Liver (tissue), 9 donors: Measurements from ENCODE around the gene SP7. TPM values are rescaled to one million over a fixed set of nuclear protein-coding genes. Genes with fewer than 3 reads are reported as not detected.

Experiments used
- DNase-seq: peaks from one replicate; pipeline ENCODE4 v3.0.0-alpha.2; 2017; ENCODE audit warnings: low spot score
- H3K27ac ChIP-seq, 2 donors: one replicate each; pipeline ENCODE4 v1.7.0; 2013; ENCODE audit warnings: inconsistent platforms in 2 of 2, low read length in 2 of 2, control low read depth in 1 of 2, low read depth in 1 of 2, mild to moderate bottlenecking in 1 of 2
- H3K27me3 ChIP-seq, 4 donors: one replicate each; pipeline versions ENCODE4 v1.6.1 to v1.7.0; 2013; ENCODE audit warnings: low read length in 3 of 4, inconsistent platforms in 1 of 4, mild to moderate bottlenecking in 1 of 4, moderate library complexity in 1 of 4; ENCODE audit not compliant: control insufficient read depth in 4 of 4, insufficient read depth in 4 of 4
- H3K36me3 ChIP-seq, 4 donors: one replicate each; pipeline versions ENCODE4 v1.6.1 to v1.7.0; 2013; ENCODE audit warnings: low read length in 3 of 4, mild to moderate bottlenecking in 3 of 4, low read depth in 1 of 4, moderate library complexity in 1 of 4; ENCODE audit not compliant: control insufficient read depth in 4 of 4, insufficient read depth in 3 of 4
- H3K4me1 ChIP-seq, 4 donors: one replicate each; pipeline versions ENCODE4 v1.6.1 to v1.7.0; 2013; ENCODE audit warnings: low read length in 3 of 4, mild to moderate bottlenecking in 3 of 4, moderate library complexity in 1 of 4; ENCODE audit not compliant: control insufficient read depth in 4 of 4, insufficient read depth in 4 of 4
- H3K4me3 ChIP-seq, 3 donors: one replicate each; pipeline versions ENCODE4 v1.6.1 to v1.7.0; 2013; ENCODE audit warnings: low read length in 3 of 3, control low read depth in 1 of 3, low read depth in 1 of 3, mild to moderate bottlenecking in 1 of 3
- H3K9ac ChIP-seq, 2 donors: one replicate each; pipeline ENCODE4 v1.7.0; 2013; ENCODE audit warnings: low read length in 2 of 2, mild to moderate bottlenecking in 2 of 2, moderate library complexity in 2 of 2, control low read depth in 1 of 2, low read depth in 1 of 2
- H3K9me3 ChIP-seq, 4 donors: one replicate each; pipeline versions ENCODE4 v1.6.1 to v1.7.0; 2013; ENCODE audit warnings: low read length in 3 of 4; ENCODE audit not compliant: control insufficient read depth in 4 of 4
- EGR1 ChIP-seq, 2 donors: IDR thresholded peaks; 2 replicates each; pipeline ENCODE4 v1.6.1; 2016 to 2018; ENCODE audit warnings: antibody characterized with exemption in 2 of 2, low read depth in 2 of 2
- FOXA1 ChIP-seq: IDR thresholded peaks from 2 replicates; pipeline ENCODE4 v1.6.1; 2016; ENCODE audit warnings: antibody characterized with exemption
- FOXA2 ChIP-seq: IDR thresholded peaks from 2 replicates; pipeline ENCODE4 v1.6.1; 2016; ENCODE audit warnings: antibody characterized with exemption
- HNF4A ChIP-seq, 2 donors: conservative IDR thresholded peaks; 2 replicates each; pipeline ENCODE4 v1.6.1; 2016; ENCODE audit warnings: antibody characterized with exemption in 2 of 2, mild to moderate bottlenecking in 2 of 2
- HNF4G ChIP-seq: IDR thresholded peaks from 2 replicates; pipeline ENCODE4 v1.6.1; 2016; ENCODE audit warnings: antibody characterized with exemption
- JUND ChIP-seq, 2 donors: IDR thresholded peaks; 2 replicates each; pipeline ENCODE4 v1.6.1; 2016; ENCODE audit warnings: antibody characterized with exemption in 2 of 2
- MAX ChIP-seq: IDR thresholded peaks from 2 replicates; pipeline ENCODE4 v1.6.1; 2016; ENCODE audit warnings: antibody characterized with exemption
- NR2F2 ChIP-seq: IDR thresholded peaks from 2 replicates; pipeline ENCODE4 v1.6.1; 2016; ENCODE audit warnings: antibody characterized with exemption
- RAD21 ChIP-seq, 2 donors: IDR thresholded peaks; 2 replicates each; pipeline ENCODE4 v1.6.1; 2016; ENCODE audit warnings: antibody characterized with exemption in 2 of 2, mild to moderate bottlenecking in 2 of 2
- RXRA ChIP-seq, 2 donors: IDR thresholded peaks; 2 replicates each; pipeline ENCODE4 v1.6.1; 2017 to 2018; ENCODE audit warnings: antibody characterized with exemption in 2 of 2, mild to moderate bottlenecking in 1 of 2
- WGBS: extraction: QIAGEN DNeasy Blood & Tissue Kit; methylation state at CpG from one replicate; pipeline ENCODE4 v1.1.7; 2013; 5-methylcytosine and 5-hydroxymethylcytosine counted together
- polyA plus RNA-seq, 2 donors: library from polyadenylated mRNA; stranded (reverse) in 1 of 2; unstranded in 1 of 2; fragments of 200-250 nt in 1 of 2; fragments of >200 nt in 1 of 2; fragmentation: Nextera tagmentation in 1 of 2; extraction: Ambion mirVana in 1 of 2; gene quantifications; one replicate each; pipeline versions ENCODE4 v1.2.1 to v1.2.3, GENCODE V29; 2013 to 2015
- total RNA-seq, 2 donors: library from RNA; depleted of rRNA; stranded (reverse); fragments of >200 nt; gene quantifications; one replicate each; pipeline ENCODE4 v1.2.3, GENCODE V29; 2014
- TF ChIP-seq, protein P1 (sequence below): IDR thresholded peaks from 2 replicates; pipeline ENCODE4 v1.6.1; 2016; ENCODE audit warnings: antibody characterized with exemption
- TF ChIP-seq, protein P2 (sequence below): IDR thresholded peaks from 2 replicates; pipeline ENCODE4 v1.6.1; 2016; ENCODE audit warnings: antibody characterized with exemption
- TF ChIP-seq, protein P3 (sequence below): fragments of 150-350 bp; IDR thresholded peaks from 2 replicates; pipeline ENCODE4 v1.5.1; 2017; ENCODE audit warnings: improper control_type of control experiment, low read depth, low read length; ENCODE audit not compliant: missing input control
- donor health status: healthy.
- donor health status: healthy.
- donor health status: healthy.
- donor health status: healthy.
- donor health status: healthy.

SP7 gene
- total and polyA plus RNA-seq, 4 donors: not detected

DNA sequence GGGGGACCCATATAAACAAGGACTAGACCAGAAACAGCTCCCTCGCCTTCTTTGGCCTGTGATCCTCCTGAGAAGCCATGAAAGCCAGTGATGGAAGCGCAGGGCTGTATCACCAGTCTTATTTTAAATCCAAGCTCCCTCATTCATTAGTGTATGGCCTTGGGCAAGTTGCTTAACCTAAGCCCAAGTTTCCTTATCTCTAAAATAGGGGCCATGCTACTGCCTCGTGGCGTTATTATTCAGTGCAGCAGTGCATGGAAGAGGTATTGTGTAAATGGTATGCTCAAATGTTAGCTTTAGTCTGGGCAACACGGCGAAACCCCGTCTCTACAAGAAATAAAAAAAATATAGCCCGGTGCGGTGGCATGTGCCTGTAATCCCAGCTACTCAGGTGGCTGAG is 58.2 kb downstream of the SP7 start:
- Histone ChIP-seq H3K4me1 (peaks cover 4 to 12% (median 11%) of the 10 kb centered on the region in 4 donors), H3K9ac (no peak overlapping the region), H3K4me3 (no peak overlapping the region), H3K27ac (no peak overlapping the region), H3K9me3 (no peaks in the 10 kb centered on the region), H3K27me3 (no peaks in the 10 kb centered on the region), H3K36me3 (peaks cover 0 to 3% (median 0%) of the 10 kb centered on the region in 4 donors)
- no peak for TF ChIP-seq NR2F2
- no peak for TF ChIP-seq FOXA1
- TF ChIP-seq, protein P1, sequence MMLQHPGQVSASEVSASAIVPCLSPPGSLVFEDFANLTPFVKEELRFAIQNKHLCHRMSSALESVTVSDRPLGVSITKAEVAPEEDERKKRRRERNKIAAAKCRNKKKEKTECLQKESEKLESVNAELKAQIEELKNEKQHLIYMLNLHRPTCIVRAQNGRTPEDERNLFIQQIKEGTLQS: no peak
- no peak for TF ChIP-seq HNF4G
- TF ChIP-seq, protein P2, sequence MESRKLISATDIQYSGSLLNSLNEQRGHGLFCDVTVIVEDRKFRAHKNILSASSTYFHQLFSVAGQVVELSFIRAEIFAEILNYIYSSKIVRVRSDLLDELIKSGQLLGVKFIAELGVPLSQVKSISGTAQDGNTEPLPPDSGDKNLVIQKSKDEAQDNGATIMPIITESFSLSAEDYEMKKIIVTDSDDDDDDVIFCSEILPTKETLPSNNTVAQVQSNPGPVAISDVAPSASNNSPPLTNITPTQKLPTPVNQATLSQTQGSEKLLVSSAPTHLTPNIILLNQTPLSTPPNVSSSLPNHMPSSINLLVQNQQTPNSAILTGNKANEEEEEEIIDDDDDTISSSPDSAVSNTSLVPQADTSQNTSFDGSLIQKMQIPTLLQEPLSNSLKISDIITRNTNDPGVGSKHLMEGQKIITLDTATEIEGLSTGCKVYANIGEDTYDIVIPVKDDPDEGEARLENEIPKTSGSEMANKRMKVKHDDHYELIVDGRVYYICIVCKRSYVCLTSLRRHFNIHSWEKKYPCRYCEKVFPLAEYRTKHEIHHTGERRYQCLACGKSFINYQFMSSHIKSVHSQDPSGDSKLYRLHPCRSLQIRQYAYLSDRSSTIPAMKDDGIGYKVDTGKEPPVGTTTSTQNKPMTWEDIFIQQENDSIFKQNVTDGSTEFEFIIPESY: no peak
- TF ChIP-seq, protein P3, sequence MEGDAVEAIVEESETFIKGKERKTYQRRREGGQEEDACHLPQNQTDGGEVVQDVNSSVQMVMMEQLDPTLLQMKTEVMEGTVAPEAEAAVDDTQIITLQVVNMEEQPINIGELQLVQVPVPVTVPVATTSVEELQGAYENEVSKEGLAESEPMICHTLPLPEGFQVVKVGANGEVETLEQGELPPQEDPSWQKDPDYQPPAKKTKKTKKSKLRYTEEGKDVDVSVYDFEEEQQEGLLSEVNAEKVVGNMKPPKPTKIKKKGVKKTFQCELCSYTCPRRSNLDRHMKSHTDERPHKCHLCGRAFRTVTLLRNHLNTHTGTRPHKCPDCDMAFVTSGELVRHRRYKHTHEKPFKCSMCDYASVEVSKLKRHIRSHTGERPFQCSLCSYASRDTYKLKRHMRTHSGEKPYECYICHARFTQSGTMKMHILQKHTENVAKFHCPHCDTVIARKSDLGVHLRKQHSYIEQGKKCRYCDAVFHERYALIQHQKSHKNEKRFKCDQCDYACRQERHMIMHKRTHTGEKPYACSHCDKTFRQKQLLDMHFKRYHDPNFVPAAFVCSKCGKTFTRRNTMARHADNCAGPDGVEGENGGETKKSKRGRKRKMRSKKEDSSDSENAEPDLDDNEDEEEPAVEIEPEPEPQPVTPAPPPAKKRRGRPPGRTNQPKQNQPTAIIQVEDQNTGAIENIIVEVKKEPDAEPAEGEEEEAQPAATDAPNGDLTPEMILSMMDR: no peak
- TF ChIP-seq JUND (IDR thresholded peaks at IDR 0.05): no peak
- no peak for TF ChIP-seq MAX
- no peak for TF ChIP-seq RAD21 (IDR thresholded peaks at IDR 0.05)
- no peak for TF ChIP-seq EGR1 (IDR thresholded peaks at IDR 0.05; ENCODE audit: low read depth in 2 of 2)
- TF ChIP-seq FOXA2: no peak
- no peak for TF ChIP-seq HNF4A (conservative IDR thresholded peaks at IDR 0.05)
- TF ChIP-seq RXRA (IDR thresholded peaks at IDR 0.05): no peak
- no peak for DNase-seq
- 91% methylated on average over 9 of the region's 9 CpGs for WGBS

Other genes starting within 250 kb of the SP7 start
- gene IGFBP6, start 238.7 kb downstream of the SP7 start, total RNA-seq: 10 to 100 TPM in 1 of 2 donors, 1 to 10 TPM in 1; 1.6 to 13.6 TPM
- 10 to 100 TPM; 10.5 to 17.6 TPM for gene IGFBP6, start 238.7 kb downstream of the SP7 start, polyA plus RNA-seq
- gene SOAT2, start 232.9 kb downstream of the SP7 start, total RNA-seq: 1 to 10 TPM in 1 of 2 donors, under 1 TPM in 1; 0.92 to 9.4 TPM
- gene SOAT2, start 232.9 kb downstream of the SP7 start, polyA plus RNA-seq: 1 to 10 TPM in 1 of 2 donors, under 1 TPM in 1; 0.48 to 1.6 TPM
- 10 to 100 TPM in 1 of 2 donors, 1 to 10 TPM in 1; 8.4 to 14.4 TPM for gene ZNF740, start 155.6 kb downstream of the SP7 start, total RNA-seq
- gene ZNF740, start 155.6 kb downstream of the SP7 start, polyA plus RNA-seq: 1 to 10 TPM; 1.4 to 4.3 TPM
- 10 to 100 TPM in 1 of 2 donors, 1 to 10 TPM in 1; 4.4 to 37.1 TPM for gene CSAD, start 155.4 kb downstream of the SP7 start, total RNA-seq
- 10 to 100 TPM; 33.1 to 41.5 TPM for gene CSAD, start 155.4 kb downstream of the SP7 start, polyA plus RNA-seq
- 1 to 10 TPM; 1.7 to 1.8 TPM for gene ITGB7, start 129.1 kb downstream of the SP7 start, total RNA-seq
- gene ITGB7, start 129.1 kb downstream of the SP7 start, polyA plus RNA-seq: 1 to 10 TPM; 2.4 TPM
- 1 to 10 TPM; 2.7 to 3.1 TPM for gene RARG, start 104.1 kb downstream of the SP7 start, total RNA-seq
- gene RARG, start 104.1 kb downstream of the SP7 start, polyA plus RNA-seq: 1 to 10 TPM; 1.7 to 2.7 TPM
- gene ESPL1, start 68.1 kb downstream of the SP7 start, total RNA-seq: 10 to 100 TPM in 1 of 2 donors, 1 to 10 TPM in 1; 3.4 to 19.3 TPM
- gene ESPL1, start 68.1 kb downstream of the SP7 start, polyA plus RNA-seq: 1 to 10 TPM; 2.8 to 3.9 TPM
- 100 to 1,000 TPM; 118 to 176 TPM for gene PFDN5, start 40.8 kb downstream of the SP7 start, total RNA-seq
- gene PFDN5, start 40.8 kb downstream of the SP7 start, polyA plus RNA-seq: 100 to 1,000 TPM; 237 to 245 TPM
- gene MYG1, start 36.7 kb downstream of the SP7 start, total RNA-seq: 10 to 100 TPM; 15.0 to 18.8 TPM
- gene MYG1, start 36.7 kb downstream of the SP7 start, polyA plus RNA-seq: 10 to 100 TPM; 19.8 to 28.0 TPM
- gene AAAS, start 14.7 kb downstream of the SP7 start, total RNA-seq: 10 to 100 TPM; 25.4 to 37.0 TPM
- gene AAAS, start 14.7 kb downstream of the SP7 start, polyA plus RNA-seq: 10 to 100 TPM; 17.3 to 18.8 TPM
- 10 to 100 TPM; 28.4 to 36.5 TPM for gene SP1, start 43.8 kb upstream of the SP7 start, total RNA-seq
- 1 to 10 TPM; 3.8 to 7.9 TPM for gene SP1, start 43.8 kb upstream of the SP7 start, polyA plus RNA-seq
- under 1 TPM; 0.67 to 0.89 TPM for gene AMHR2, start 87.5 kb upstream of the SP7 start, total RNA-seq
- gene AMHR2, start 87.5 kb upstream of the SP7 start, polyA plus RNA-seq: 1 to 10 TPM in 1 of 2 donors, under 1 TPM in 1; 0.96 to 1.3 TPM
- gene PRR13, start 105.4 kb upstream of the SP7 start, total RNA-seq: 10 to 100 TPM; 18.2 to 21.3 TPM
- gene PRR13, start 105.4 kb upstream of the SP7 start, polyA plus RNA-seq: 100 to 1,000 TPM; 101 to 107 TPM
- 100 to 1,000 TPM; 224 to 377 TPM for gene PCBP2, start 115.7 kb upstream of the SP7 start, total RNA-seq
- 100 to 1,000 TPM; 130 to 222 TPM for gene PCBP2, start 115.7 kb upstream of the SP7 start, polyA plus RNA-seq
- gene MAP3K12, start 163.1 kb upstream of the SP7 start, total RNA-seq: 1 to 10 TPM; 1.5 to 2.4 TPM
- 1 to 10 TPM in 1 of 2 donors, under 1 TPM in 1; 0.53 to 1.4 TPM for gene MAP3K12, start 163.1 kb upstream of the SP7 start, polyA plus RNA-seq
- 10 to 100 TPM; 18.7 to 22.0 TPM for gene TARBP2, start 164.9 kb upstream of the SP7 start, total RNA-seq
- gene TARBP2, start 164.9 kb upstream of the SP7 start, polyA plus RNA-seq: 10 to 100 TPM; 15.7 to 18.1 TPM
- gene NPFF, start 171.1 kb upstream of the SP7 start, total RNA-seq: not detected
- not detected for gene NPFF, start 171.1 kb upstream of the SP7 start, polyA plus RNA-seq